NCI-H2227 (cell line): ENCODE results near the gene THYN1.

ENCODE experiments used
- DNase-seq: peaks from one replicate; lab custom pipeline; 2025; ENCODE audit not compliant: unreplicated experiment; lab: John Stamatoyannopoulos, UW

THYN1 gene

GRCh38 chr11:134250675-134251074 is 2.5 kb downstream of the THYN1 start:
- no peak for DNase-seq

- DNase-seq, result no peak
Measured at GRCh38 chr11:134250246-134250645, 2.9 kb downstream of the THYN1 start.

GRCh38 chr11:134248910-134249480 is 4.2 kb downstream of the THYN1 start:
- no peak for DNase-seq

- no peak for DNase-seq
Measured at GRCh38 chr11:134246678-134247077, 6.5 kb downstream of the THYN1 start.

- no peak for DNase-seq
Measured at GRCh38 chr11:134246100-134246499, 7.1 kb downstream of the THYN1 start.

- DNase-seq, result no peak
Measured at GRCh38 chr11:134245434-134245833, 7.7 kb downstream of the THYN1 start.

GRCh38 chr11:134244593-134244992 is 8.6 kb downstream of the THYN1 start:
- no peak for DNase-seq

- DNase-seq, result no peak
Measured at GRCh38 chr11:134243913-134244312, 9.2 kb downstream of the THYN1 start.

GRCh38 chr11:134242376-134242775 is 10.8 kb downstream of the THYN1 start:
- DNase-seq, result no peak

- DNase-seq, result no peak
Measured at GRCh38 chr11:134240592-134240991, 12.6 kb downstream of the THYN1 start.

GRCh38 chr11:134238956-134239355 is 14.2 kb downstream of the THYN1 start:
- DNase-seq, result no peak

GRCh38 chr11:134237557-134237922 is 15.6 kb downstream of the THYN1 start:
- no peak for DNase-seq

GRCh38 chr11:134236834-134237556 is 16.2 kb downstream of the THYN1 start:
- DNase-seq, result no peak

- DNase-seq, result no peak
Measured at GRCh38 chr11:134235399-134235798, 17.8 kb downstream of the THYN1 start.

GRCh38 chr11:134233729-134234179 is 19.4 kb downstream of the THYN1 start:
- no peak for DNase-seq

- DNase-seq, result no peak
Measured at GRCh38 chr11:134231958-134232659, 21.0 kb downstream of the THYN1 start.

- no peak for DNase-seq
Measured at GRCh38 chr11:134230339-134230738, 22.8 kb downstream of the THYN1 start.

GRCh38 chr11:134229126-134229790 is 23.9 kb downstream of the THYN1 start:
- DNase-seq, result no peak

- no peak for DNase-seq
Measured at GRCh38 chr11:134228625-134229024, 24.5 kb downstream of the THYN1 start.

GRCh38 chr11:134226806-134227325 is 26.3 kb downstream of the THYN1 start:
- no peak for DNase-seq
